Urinary bladder (tissue), 4 donors: ENCODE data around the gene SIX3. TPM values are rescaled to one million over a fixed set of nuclear protein-coding genes. Genes with fewer than 3 reads are reported as not detected.

Experiments used
- DNase-seq: peaks from one replicate; pipeline ENCODE4 v3.0.0-alpha.2; 2015; ENCODE audit errors: extremely low spot score
- H3K27ac ChIP-seq: one replicate; pipeline ENCODE4 v1.5.1; 2013; ENCODE audit warnings: low read depth, mild to moderate bottlenecking, moderate library complexity
- H3K36me3 ChIP-seq: one replicate; pipeline ENCODE4 v1.6.1; 2013; ENCODE audit warnings: mild to moderate bottlenecking, moderate library complexity; ENCODE audit not compliant: insufficient read depth
- H3K4me1 ChIP-seq: one replicate; pipeline ENCODE4 v1.6.1; 2013; ENCODE audit warnings: mild to moderate bottlenecking, moderate library complexity; ENCODE audit not compliant: insufficient read depth
- H3K4me3 ChIP-seq: one replicate; pipeline ENCODE4 v1.5.1; 2013; ENCODE audit warnings: low read depth, low read length
- WGBS: extraction: QIAGEN DNeasy Blood & Tissue Kit; methylation state at CpG from one replicate; pipeline ENCODE4 v1.1.7; 2013; 5-methylcytosine and 5-hydroxymethylcytosine counted together
- polyA plus RNA-seq: library from polyadenylated mRNA; stranded (reverse); fragments of 200-250 nt; gene quantifications from one replicate; pipeline ENCODE4 v1.2.3, GENCODE V29; 2013
- total RNA-seq: library from RNA; depleted of rRNA; stranded (reverse); fragments of >200 nt; gene quantifications from one replicate; pipeline ENCODE4 v1.2.3, GENCODE V29; 2014
- donor health status: healthy with polysubstance abuse.
- donor health status: healthy.

The SIX3 gene
- total RNA-seq (not detected), polyA plus RNA-seq (not detected)

GRCh38 chr2:44941551-44942234 is at the start of gene SIX3:
TSS of gene SIX3 (plus strand) at chr2:44941702. CDS start at chr2:44942105, 403 bp downstream.
- no peak for DNase-seq
- Histone ChIP-seq H3K27ac (no peak within 1 kb of the TSS), H3K4me3 (peak within 1 kb of the TSS; percentile 31), H3K36me3 (no peaks in the 10 kb centered on the region), H3K4me1 (peaks cover 4% of the 10 kb centered on the region)
- 2% methylated on average over 39 of the region's 39 CpGs for WGBS

GRCh38 chr2:44894058-44894457 is 47.4 kb upstream of the SIX3 start:
- no peak overlapping the region for H3K4me3 ChIP-seq
- H3K36me3 ChIP-seq: no peaks in the 10 kb centered on the region
- H3K27ac ChIP-seq: no peak overlapping the region
- DNase-seq: no peak
- no peaks in the 10 kb centered on the region for H3K4me1 ChIP-seq
- 48% methylated on average over 8 of the region's 8 CpGs for WGBS

GRCh38 chr2:44895061-44895460 is 46.4 kb upstream of the SIX3 start:
- WGBS: 49% methylated on average over 2 of the region's 2 CpGs
- H3K27ac ChIP-seq: no peak overlapping the region
- no peaks in the 10 kb centered on the region for H3K4me1 ChIP-seq
- no peak for DNase-seq
- no peaks in the 10 kb centered on the region for H3K36me3 ChIP-seq
- H3K4me3 ChIP-seq: no peak overlapping the region

GRCh38 chr2:44897406-44897805 is 44.1 kb upstream of the SIX3 start:
- Histone ChIP-seq H3K4me3 (no peak overlapping the region), H3K27ac (no peak overlapping the region), H3K4me1 (no peaks in the 10 kb centered on the region), H3K36me3 (no peaks in the 10 kb centered on the region)
- 77% methylated on average over 6 of the region's 6 CpGs for WGBS
- no peak for DNase-seq

GRCh38 chr2:44902217-44903137 is 39.0 kb upstream of the SIX3 start:
- no peak overlapping the region for H3K27ac ChIP-seq
- H3K36me3 ChIP-seq: no peaks in the 10 kb centered on the region
- no peaks in the 10 kb centered on the region for H3K4me1 ChIP-seq
- DNase-seq: no peak
- 42% methylated on average over 7 of the region's 7 CpGs for WGBS
- H3K4me3 ChIP-seq: no peak overlapping the region

- 88% methylated on average over 1 of the region's 1 CpG for WGBS
- H3K27ac ChIP-seq: no peak overlapping the region
- H3K36me3 ChIP-seq: no peaks in the 10 kb centered on the region
- H3K4me1 ChIP-seq: no peaks in the 10 kb centered on the region
- no peak for DNase-seq
- no peak overlapping the region for H3K4me3 ChIP-seq
Observed at GRCh38 chr2:44904578-44904977, 36.9 kb upstream of the SIX3 start.

- Histone ChIP-seq H3K27ac (no peak overlapping the region), H3K4me1 (no peaks in the 10 kb centered on the region), H3K4me3 (no peak overlapping the region), H3K36me3 (no peaks in the 10 kb centered on the region)
- WGBS: 40% methylated on average over 10 of the region's 10 CpGs
- DNase-seq: no peak
Observed at GRCh38 chr2:44906972-44907371, 34.5 kb upstream of the SIX3 start.

GRCh38 chr2:44909831-44910230 is 31.7 kb upstream of the SIX3 start:
- H3K4me1 ChIP-seq: no peaks in the 10 kb centered on the region
- no peak overlapping the region for H3K27ac ChIP-seq
- WGBS: 92% methylated on average over 1 of the region's 1 CpG
- no peaks in the 10 kb centered on the region for H3K36me3 ChIP-seq
- DNase-seq: no peak
- H3K4me3 ChIP-seq: no peak overlapping the region

- Histone ChIP-seq H3K4me3 (no peak overlapping the region), H3K27ac (no peak overlapping the region), H3K4me1 (no peaks in the 10 kb centered on the region), H3K36me3 (no peaks in the 10 kb centered on the region)
- 56% methylated on average over 5 of the region's 5 CpGs for WGBS
- no peak for DNase-seq
Observed at GRCh38 chr2:44912660-44913059, 28.8 kb upstream of the SIX3 start.

GRCh38 chr2:44916291-44916690 is 25.2 kb upstream of the SIX3 start:
- DNase-seq: no peak
- no peak overlapping the region for H3K27ac ChIP-seq
- no peak overlapping the region for H3K4me3 ChIP-seq
- H3K36me3 ChIP-seq: no peaks in the 10 kb centered on the region
- no peaks in the 10 kb centered on the region for H3K4me1 ChIP-seq

GRCh38 chr2:44918095-44918775 is 23.3 kb upstream of the SIX3 start:
- H3K36me3 ChIP-seq: no peaks in the 10 kb centered on the region
- H3K27ac ChIP-seq: no peak overlapping the region
- DNase-seq: no peak
- WGBS: 76% methylated on average over 4 of the region's 4 CpGs
- no peak overlapping the region for H3K4me3 ChIP-seq
- H3K4me1 ChIP-seq: no peaks in the 10 kb centered on the region

GRCh38 chr2:44920751-44921150 is 20.8 kb upstream of the SIX3 start:
- Histone ChIP-seq H3K27ac (no peak overlapping the region), H3K36me3 (no peaks in the 10 kb centered on the region), H3K4me1 (no peaks in the 10 kb centered on the region), H3K4me3 (no peak overlapping the region)
- no peak for DNase-seq
- WGBS: 84% methylated on average over 2 of the region's 2 CpGs

GRCh38 chr2:44922776-44923175 is 18.7 kb upstream of the SIX3 start:
- Histone ChIP-seq H3K36me3 (no peaks in the 10 kb centered on the region), H3K27ac (no peak overlapping the region), H3K4me1 (no peaks in the 10 kb centered on the region), H3K4me3 (no peak overlapping the region)
- 81% methylated on average over 6 of the region's 6 CpGs for WGBS
- no peak for DNase-seq
